ENCODE results near the gene TMEM183A. TPM values are rescaled to one million over a fixed set of nuclear protein-coding genes. Genes with fewer than 3 reads are reported as not detected.

Gene TMEM183A
- total RNA-seq, 4 donors from 2014 or later, result 28.7 to 41.4 (median 30.6) TPM

DNA sequence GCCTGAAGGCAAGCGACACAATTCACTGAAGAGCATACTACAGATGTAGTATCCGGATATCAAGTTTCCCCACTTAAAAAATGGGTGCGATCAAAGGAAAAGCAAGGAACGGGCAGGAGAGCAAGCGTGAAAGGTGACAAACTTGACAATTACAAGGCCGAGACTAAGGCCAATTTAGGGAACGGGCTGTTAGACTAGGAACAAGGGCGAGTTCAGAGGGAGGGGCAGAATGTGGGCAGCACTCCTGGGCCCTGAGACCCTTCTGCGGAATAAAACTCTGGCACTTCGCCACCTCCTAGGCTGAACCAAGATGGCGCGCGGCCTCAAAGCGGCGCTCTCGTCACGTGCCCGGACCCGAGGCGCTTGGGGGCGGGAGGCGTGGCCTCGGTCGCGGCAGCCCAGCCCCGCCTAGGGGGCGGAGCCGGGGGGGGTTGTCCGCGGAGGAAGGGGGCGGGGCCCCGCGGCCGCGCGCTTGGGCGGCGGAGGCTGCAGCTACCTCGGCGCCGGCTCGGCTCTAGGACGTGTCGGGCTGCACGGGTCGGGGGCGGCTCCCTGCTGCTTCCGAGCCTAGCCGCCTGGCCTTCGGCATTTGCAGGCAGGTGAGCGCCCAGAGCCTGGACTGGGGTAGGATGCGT, 19.0 kb downstream of the TMEM183A start, which contains the start of gene PPFIA4:
PPFIA4 (plus strand) TSS at position 461 of the 635 bp plus-strand sequence. CDS start 12,518 bp downstream, outside the sequence.
- intact Hi-C loops (cut with DNase I; ENCODE audit: low total_unique reads) (loop anchor here (2.0 to 5.0 kb wide), 4 partner anchors 19 to 1386 kb away; partner anchors contain the start of genes ADIPOR1, CYB5R1, PPP1R15B and TMEM183A), in situ Hi-C loops (cut with MboI; ENCODE audit: low sequenced_read_pairs in 4 of 4) (no loop called here)
- Histone ChIP-seq H3K4me3 (peak within 1 kb of the TSS; percentile 74 to 89 (median 85)), H3K36me3 (peaks cover 0 to 28% of the 10 kb centered on the region in 2 donors), H3K9me3 (no peaks in the 10 kb centered on the region), H3K27ac (peak within 1 kb of the TSS; percentile 89 to 98 (median 94)), H3K27me3 (no peaks in the 10 kb centered on the region), H3K4me1 (peaks cover 29 to 42% of the 10 kb centered on the region in 2 donors)
- ATAC-seq, result peak; percentile 57 to 59
- TF ChIP-seq, protein P1, sequence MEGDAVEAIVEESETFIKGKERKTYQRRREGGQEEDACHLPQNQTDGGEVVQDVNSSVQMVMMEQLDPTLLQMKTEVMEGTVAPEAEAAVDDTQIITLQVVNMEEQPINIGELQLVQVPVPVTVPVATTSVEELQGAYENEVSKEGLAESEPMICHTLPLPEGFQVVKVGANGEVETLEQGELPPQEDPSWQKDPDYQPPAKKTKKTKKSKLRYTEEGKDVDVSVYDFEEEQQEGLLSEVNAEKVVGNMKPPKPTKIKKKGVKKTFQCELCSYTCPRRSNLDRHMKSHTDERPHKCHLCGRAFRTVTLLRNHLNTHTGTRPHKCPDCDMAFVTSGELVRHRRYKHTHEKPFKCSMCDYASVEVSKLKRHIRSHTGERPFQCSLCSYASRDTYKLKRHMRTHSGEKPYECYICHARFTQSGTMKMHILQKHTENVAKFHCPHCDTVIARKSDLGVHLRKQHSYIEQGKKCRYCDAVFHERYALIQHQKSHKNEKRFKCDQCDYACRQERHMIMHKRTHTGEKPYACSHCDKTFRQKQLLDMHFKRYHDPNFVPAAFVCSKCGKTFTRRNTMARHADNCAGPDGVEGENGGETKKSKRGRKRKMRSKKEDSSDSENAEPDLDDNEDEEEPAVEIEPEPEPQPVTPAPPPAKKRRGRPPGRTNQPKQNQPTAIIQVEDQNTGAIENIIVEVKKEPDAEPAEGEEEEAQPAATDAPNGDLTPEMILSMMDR (IDR thresholded peaks at IDR 0.05 in 4 of 5, conservative IDR thresholded peaks at IDR 0.05 in 1 of 5), result peak in 3 of 5 experiments; percentile 6 to 11 (median 8)
- TF ChIP-seq POLR2A (IDR thresholded peaks at IDR 0.05), result peak; percentile 90 to 95
- DNase-seq, result peak; percentile 75 to 85

DNA sequence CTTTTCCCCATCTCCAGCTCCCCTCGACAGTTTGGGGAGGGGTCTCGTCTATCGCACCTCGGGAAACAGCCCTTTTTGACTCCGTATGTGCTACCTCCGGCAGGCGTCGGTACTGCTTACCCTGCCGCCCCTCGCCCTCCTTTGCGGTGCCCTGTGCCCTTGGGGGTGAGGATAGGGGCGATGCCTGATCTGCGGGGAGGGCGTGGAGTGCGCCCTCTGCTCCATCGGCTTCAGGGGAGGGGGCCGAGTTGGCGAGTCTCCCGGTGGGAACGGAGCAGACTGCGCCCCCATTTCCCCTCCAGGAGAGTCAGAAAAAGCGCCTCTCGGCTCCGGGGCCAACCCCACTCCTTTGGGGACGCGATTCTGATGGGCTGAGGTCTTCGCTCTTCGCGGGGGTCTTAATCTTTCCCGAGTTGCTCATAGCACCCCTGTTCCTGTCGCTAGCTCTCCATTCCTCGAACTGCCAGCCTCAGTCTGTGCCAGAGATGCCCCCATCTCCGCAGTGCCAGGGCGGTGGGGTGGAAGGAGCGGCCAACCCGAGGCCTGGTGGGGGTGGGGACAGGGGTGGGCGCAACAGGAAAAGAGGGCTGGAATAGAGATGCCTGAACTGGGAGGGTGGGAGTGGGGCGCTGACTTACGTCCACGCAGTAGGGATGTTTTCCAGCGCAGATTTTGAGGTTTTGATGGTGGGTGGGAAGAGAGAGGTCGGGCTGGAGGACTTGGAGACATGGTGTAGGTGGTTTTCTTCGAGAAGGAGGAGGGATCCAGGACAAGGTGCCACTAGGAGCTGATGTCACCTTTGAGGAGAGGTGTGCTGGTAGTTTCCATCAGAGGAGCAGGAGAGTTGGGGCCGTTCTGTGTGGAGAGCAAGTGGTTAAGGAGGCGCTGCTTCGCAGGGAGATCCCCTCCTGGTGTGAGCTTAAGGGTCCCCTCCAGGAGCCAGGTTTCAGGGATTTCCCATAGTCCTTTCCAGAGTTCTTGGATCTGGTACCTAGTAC, 19.8 kb downstream of the TMEM183A start:
- Histone ChIP-seq H3K27me3 (no peaks in the 10 kb centered on the region), H3K4me1 (peaks cover 29 to 42% of the 10 kb centered on the region in 2 donors), H3K4me3 (peak overlapping the region; percentile 74 to 89 (median 85)), H3K36me3 (peaks cover 0 to 20% of the 10 kb centered on the region in 2 donors), H3K9me3 (no peaks in the 10 kb centered on the region), H3K27ac (peak overlapping the region; percentile 89 to 98 (median 94))
- TF ChIP-seq, protein P1 (IDR thresholded peaks at IDR 0.05 in 4 of 5, conservative IDR thresholded peaks at IDR 0.05 in 1 of 5), result peak in 1 of 5 experiments; percentile 25
- peak in 1 of 2 donors; percentile 34 for TF ChIP-seq POLR2A (IDR thresholded peaks at IDR 0.05)
- peak; percentile 3 to 12 for ATAC-seq
- DNase-seq, result no peak
- intact Hi-C loops (cut with DNase I; ENCODE audit: low total_unique reads) (loop anchor here (2.0 to 5.0 kb wide), 4 partner anchors 20 to 1385 kb away; partner anchors contain the start of genes ADIPOR1, CYB5R1, PPP1R15B and TMEM183A), in situ Hi-C loops (cut with MboI; ENCODE audit: low sequenced_read_pairs in 4 of 4) (no loop called here)

DNA sequence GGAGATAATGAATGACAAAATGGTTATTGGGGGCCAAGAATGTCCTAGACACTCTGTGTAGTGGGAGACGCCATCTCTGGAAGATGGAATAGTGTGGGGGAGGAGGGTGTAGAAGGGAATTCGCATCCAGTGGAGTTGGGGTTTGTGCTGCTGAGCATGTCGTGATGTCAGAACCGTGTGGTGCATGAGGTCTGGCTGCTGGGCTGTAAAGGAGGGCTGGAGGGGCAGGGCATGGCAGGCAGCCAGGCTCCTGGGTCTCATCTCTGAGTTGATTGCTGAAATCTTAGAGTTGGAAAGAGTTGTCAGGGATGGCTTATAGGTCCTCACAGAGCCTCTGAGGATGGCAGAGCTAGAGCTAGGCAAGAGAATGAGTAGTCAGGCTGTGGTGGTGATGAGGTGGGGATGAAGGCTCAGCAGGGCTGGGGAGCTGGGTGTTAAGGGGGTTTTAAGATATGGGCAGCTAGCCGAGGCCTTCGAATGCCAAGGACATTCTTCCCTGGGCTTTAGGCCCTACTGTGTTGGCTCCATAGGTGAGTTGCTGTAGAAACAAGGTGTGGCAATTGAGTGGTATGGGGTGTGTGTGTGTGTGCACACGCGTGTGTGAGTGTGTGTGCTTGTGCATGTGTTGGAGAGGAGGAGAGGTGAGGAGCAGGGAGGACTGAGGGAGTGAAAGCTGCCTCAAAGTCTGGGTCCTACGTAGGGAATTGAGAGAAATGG, 21.1 kb downstream of the TMEM183A start:
- H3K4me1 ChIP-seq, result peaks cover 29 to 42% of the 10 kb centered on the region in 2 donors
- DNase-seq (no peak), ATAC-seq (peak in 1 of 2 donors; percentile 1)
- H3K9me3 ChIP-seq, result no peaks in the 10 kb centered on the region
- H3K27ac ChIP-seq, result peak overlapping the region; percentile 89 to 98 (median 94)
- TF ChIP-seq, protein P1 (IDR thresholded peaks at IDR 0.05 in 4 of 5, conservative IDR thresholded peaks at IDR 0.05 in 1 of 5), result no peak
- no peak for TF ChIP-seq POLR2A (IDR thresholded peaks at IDR 0.05)
- H3K4me3 ChIP-seq, result peak overlapping the region in 2 of 4 donors; percentile 1 to 82
- in situ Hi-C loops (cut with MboI; ENCODE audit: low sequenced_read_pairs in 4 of 4) (no loop called here), intact Hi-C loops (cut with DNase I; ENCODE audit: low total_unique reads) (loop anchor here (5.0 kb wide), 1 partner anchor 1384 kb away; the partner anchor contains the start of gene PPP1R15B)
- H3K27me3 ChIP-seq, result no peaks in the 10 kb centered on the region
- H3K36me3 ChIP-seq, result peaks cover 0 to 14% of the 10 kb centered on the region in 2 donors
